K562 (cell line): ENCODE results near the gene RNU6-9. TPM values are rescaled to one million over a fixed set of nuclear protein-coding genes. Genes with fewer than 3 reads are reported as not detected.

Experiments used
- ARID1B ChIP-seq: fragments of 450-650 bp; IDR thresholded peaks from 2 replicates; pipeline ENCODE4 v1.6.1; 2016; ENCODE audit warnings: antibody characterized with exemption, mild to moderate bottlenecking, inconsistent platforms
- ETS2 ChIP-seq: IDR thresholded peaks from 2 replicates; pipeline ENCODE4 v1.6.1; 2016; ENCODE audit warnings: borderline replicate concordance, missing genetic modification characterization, mild to moderate bottlenecking, moderate library complexity, missing compliant biosample characterization; ENCODE audit not compliant: poor library complexity, severe bottlenecking
- GABPB1 ChIP-seq: sonication (generic); formaldehyde crosslinking; IDR thresholded peaks from 2 replicates; pipeline ENCODE4 v1.8.0; 2022; ENCODE audit warnings: mild to moderate bottlenecking, missing genetic modification reagents
- JUN ChIP-seq, 2 experiments: sonication (generic) in 1 of 2; formaldehyde crosslinking in 1 of 2; IDR thresholded peaks; 2 replicates each; pipeline versions ENCODE4 v1.6.1 to v1.8.0; 2012 to 2022; ENCODE audit warnings: borderline replicate concordance in 2 of 2, mild to moderate bottlenecking in 2 of 2, improper control_type of control experiment in 1 of 2, low read depth in 1 of 2, low read length in 1 of 2, missing genetic modification reagents in 1 of 2
- MECOM ChIP-seq: fragments of 250-450 bp; sonication (Bioruptor Pico); IDR thresholded peaks from 2 replicates; pipeline ENCODE4 v1.8.0; 2022; ENCODE audit warnings: inconsistent platforms
- RBM17 ChIP-seq: fragments of 200-400 bp; formaldehyde crosslinking; IDR thresholded peaks from 2 replicates; pipeline ENCODE4 v1.6.1; 2017; ENCODE audit warnings: low read depth, mild to moderate bottlenecking, low read length, borderline replicate concordance
- SAP30 ChIP-seq: fragments of 200-600 bp; sonication (generic); IDR thresholded peaks from 2 replicates; pipeline ENCODE4 v1.6.1; 2012; ENCODE audit warnings: borderline replicate concordance, low read depth, mild to moderate bottlenecking, moderate library complexity, low read length, control low read depth, inconsistent platforms; ENCODE audit not compliant: insufficient read depth, poor library complexity, severe bottlenecking
- SMARCA5 ChIP-seq: fragments of 450-650 bp; IDR thresholded peaks from 2 replicates; pipeline ENCODE4 v1.6.1; 2016
- TBL1XR1 ChIP-seq, 2 experiments: IDR thresholded peaks; 2 replicates each; pipeline ENCODE4 v1.6.1; 2012; ENCODE audit warnings: improper control_type of control experiment in 2 of 2, low read length in 2 of 2, mild to moderate bottlenecking in 1 of 2
- ZNF140 ChIP-seq: fragments of 250-450 bp; sonication (Bioruptor Pico); IDR thresholded peaks from 2 replicates; pipeline ENCODE4 v1.8.0; 2021; ENCODE audit warnings: moderate library complexity, mild to moderate bottlenecking, inconsistent platforms
- ZNF551 ChIP-seq: fragments of 250-450 bp; sonication (Bioruptor Pico); IDR thresholded peaks from 2 replicates; pipeline ENCODE4 v1.5.0; 2021; ENCODE audit warnings: mild to moderate bottlenecking, moderate library complexity
- ZNF583 ChIP-seq: fragments of 250-450 bp; sonication (Bioruptor Pico); IDR thresholded peaks from 2 replicates; pipeline ENCODE4 v1.4.0; 2020
- ZNF75A ChIP-seq: fragments of 450-650 bp; formaldehyde crosslinking; IDR thresholded peaks from 2 replicates; pipeline ENCODE4 v1.4.0; 2020; ENCODE audit warnings: mild to moderate bottlenecking
- polyA plus RNA-seq, 8 experiments: library from polyadenylated mRNA; depleted of rRNA in 4 of 8; stranded (reverse) in 5 of 8; unstranded in 3 of 8; fragments of >200 nt; fragmentation: Nextera tagmentation in 2 of 8; fragmentation: Illumina TruSeq in 1 of 8; extraction: Ambion mirVana in 2 of 8; extraction: Trizol in 1 of 8; gene quantifications; 2 replicates each; pipeline versions ENCODE4 v1.2.1 to v1.2.3, GENCODE V29; 2011 to 2014; ENCODE audit warnings: inconsistent platforms in 1 of 8, missing spikeins in 1 of 8
- total RNA-seq, 7 experiments: library from RNA; depleted of rRNA in 6 of 7; stranded (reverse); fragments of >200 nt in 6 of 7; fragmentation: Illumina TruSeq in 2 of 7; extraction: Trizol in 2 of 7; gene quantifications; 2 replicates each; pipeline versions ENCODE4 v1.2.1 to v1.2.3, GENCODE V29; 2011 to 2021; ENCODE audit warnings: low replicate concordance in 1 of 7
- TF ChIP-seq, protein P1 (sequence below): fragments of 250-450 bp; sonication (Bioruptor Pico); IDR thresholded peaks from 2 replicates; pipeline ENCODE4 v1.9.0; 2021; ENCODE audit warnings: mild to moderate bottlenecking, inconsistent platforms
- TF ChIP-seq, protein P2 (sequence below), 2 experiments: fragments of 450-650 bp; IDR thresholded peaks; 2 replicates each; pipeline ENCODE4 v1.6.1; 2016
- TF ChIP-seq, protein P3 (sequence below): fragments of 450-650 bp; IDR thresholded peaks from 2 replicates; pipeline ENCODE4 v1.6.1; 2017; ENCODE audit warnings: antibody characterized with exemption
- TF ChIP-seq, protein P4 (sequence below), 2 experiments: IDR thresholded peaks; 2 replicates each; pipeline ENCODE4 v1.6.1; 2011; ENCODE audit warnings: borderline replicate concordance in 1 of 2, control low read depth in 1 of 2, low read depth in 1 of 2, low read length in 1 of 2, mild to moderate bottlenecking in 1 of 2, mixed read lengths in 1 of 2, moderate library complexity in 1 of 2; ENCODE audit not compliant: insufficient read depth in 1 of 2, insufficient read length in 1 of 2, poor library complexity in 1 of 2, severe bottlenecking in 1 of 2; ENCODE audit errors: extremely low read depth in 1 of 2
- TF ChIP-seq, protein P5 (sequence below): fragments of 450-650 bp; formaldehyde crosslinking; IDR thresholded peaks from 2 replicates; pipeline ENCODE4 v1.4.0; 2020; ENCODE audit warnings: mild to moderate bottlenecking

RNU6-9 gene
- total and polyA plus RNA-seq, 9 of the 15 experiments (the other 6 are each of a cell fraction or from before 2014, with no cell fraction given): not detected

DNA sequence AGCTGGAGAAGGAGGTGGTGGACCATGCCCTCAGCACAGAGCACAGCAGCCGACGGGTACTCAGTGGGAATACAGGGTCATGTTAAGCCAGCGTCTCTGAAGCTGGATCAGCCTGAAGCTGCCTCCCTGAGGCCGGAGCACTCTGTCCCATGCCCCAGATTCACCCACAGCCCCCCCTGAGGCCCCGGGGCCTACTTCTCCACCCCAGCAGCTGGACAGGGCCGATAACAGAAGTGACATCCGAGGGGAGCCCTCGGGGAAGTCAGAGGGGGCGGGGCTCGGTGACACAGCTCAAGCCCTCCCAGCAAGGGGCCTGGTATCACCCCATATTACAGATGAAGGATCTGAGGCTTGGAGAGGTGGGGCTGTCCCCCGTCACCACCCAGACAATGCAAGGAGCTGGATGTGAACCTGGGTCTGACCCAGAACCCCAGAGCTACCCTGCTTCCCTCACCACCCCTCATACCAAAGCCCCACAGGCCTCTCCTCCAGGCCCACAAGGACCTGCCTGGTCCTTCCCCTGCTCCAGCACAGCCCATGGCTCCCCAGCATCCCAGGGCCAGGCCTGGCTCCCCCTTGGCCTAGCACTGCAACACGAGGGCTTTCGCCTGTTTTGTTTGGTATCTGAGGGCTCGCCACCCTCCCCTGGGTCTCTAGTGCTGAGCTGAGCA, 14.0 kb downstream of the RNU6-9 start (continued):
- TF ChIP-seq, protein P1, sequence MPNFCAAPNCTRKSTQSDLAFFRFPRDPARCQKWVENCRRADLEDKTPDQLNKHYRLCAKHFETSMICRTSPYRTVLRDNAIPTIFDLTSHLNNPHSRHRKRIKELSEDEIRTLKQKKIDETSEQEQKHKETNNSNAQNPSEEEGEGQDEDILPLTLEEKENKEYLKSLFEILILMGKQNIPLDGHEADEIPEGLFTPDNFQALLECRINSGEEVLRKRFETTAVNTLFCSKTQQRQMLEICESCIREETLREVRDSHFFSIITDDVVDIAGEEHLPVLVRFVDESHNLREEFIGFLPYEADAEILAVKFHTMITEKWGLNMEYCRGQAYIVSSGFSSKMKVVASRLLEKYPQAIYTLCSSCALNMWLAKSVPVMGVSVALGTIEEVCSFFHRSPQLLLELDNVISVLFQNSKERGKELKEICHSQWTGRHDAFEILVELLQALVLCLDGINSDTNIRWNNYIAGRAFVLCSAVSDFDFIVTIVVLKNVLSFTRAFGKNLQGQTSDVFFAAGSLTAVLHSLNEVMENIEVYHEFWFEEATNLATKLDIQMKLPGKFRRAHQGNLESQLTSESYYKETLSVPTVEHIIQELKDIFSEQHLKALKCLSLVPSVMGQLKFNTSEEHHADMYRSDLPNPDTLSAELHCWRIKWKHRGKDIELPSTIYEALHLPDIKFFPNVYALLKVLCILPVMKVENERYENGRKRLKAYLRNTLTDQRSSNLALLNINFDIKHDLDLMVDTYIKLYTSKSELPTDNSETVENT (CRISPR knock-in tag): no peak
- TF ChIP-seq ZNF583 (CRISPR knock-in tag): 0 out of 2 replicates have a peak, but pooled peaks have one; percentile 48
- TF ChIP-seq ZNF551 (CRISPR knock-in tag): no peak
- TF ChIP-seq GABPB1 (CRISPR knock-in tag): peak; percentile 68; the same call in 1 of the 2 replicates
- peak; percentile 87; the same call in 1 of the 2 replicates for TF ChIP-seq SMARCA5
- TF ChIP-seq, protein P2, sequence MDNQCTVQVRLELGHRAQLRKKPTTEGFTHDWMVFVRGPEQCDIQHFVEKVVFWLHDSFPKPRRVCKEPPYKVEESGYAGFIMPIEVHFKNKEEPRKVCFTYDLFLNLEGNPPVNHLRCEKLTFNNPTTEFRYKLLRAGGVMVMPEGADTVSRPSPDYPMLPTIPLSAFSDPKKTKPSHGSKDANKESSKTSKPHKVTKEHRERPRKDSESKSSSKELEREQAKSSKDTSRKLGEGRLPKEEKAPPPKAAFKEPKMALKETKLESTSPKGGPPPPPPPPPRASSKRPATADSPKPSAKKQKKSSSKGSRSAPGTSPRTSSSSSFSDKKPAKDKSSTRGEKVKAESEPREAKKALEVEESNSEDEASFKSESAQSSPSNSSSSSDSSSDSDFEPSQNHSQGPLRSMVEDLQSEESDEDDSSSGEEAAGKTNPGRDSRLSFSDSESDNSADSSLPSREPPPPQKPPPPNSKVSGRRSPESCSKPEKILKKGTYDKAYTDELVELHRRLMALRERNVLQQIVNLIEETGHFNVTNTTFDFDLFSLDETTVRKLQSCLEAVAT (IDR thresholded peaks at IDR 0.05): no peak
- TF ChIP-seq TBL1XR1 (IDR thresholded peaks at IDR 0.05; ENCODE audit: low read length in 2 of 2): peak; percentile 76 to 94; a peak in 3 of 4 replicates
- TF ChIP-seq, protein P3, sequence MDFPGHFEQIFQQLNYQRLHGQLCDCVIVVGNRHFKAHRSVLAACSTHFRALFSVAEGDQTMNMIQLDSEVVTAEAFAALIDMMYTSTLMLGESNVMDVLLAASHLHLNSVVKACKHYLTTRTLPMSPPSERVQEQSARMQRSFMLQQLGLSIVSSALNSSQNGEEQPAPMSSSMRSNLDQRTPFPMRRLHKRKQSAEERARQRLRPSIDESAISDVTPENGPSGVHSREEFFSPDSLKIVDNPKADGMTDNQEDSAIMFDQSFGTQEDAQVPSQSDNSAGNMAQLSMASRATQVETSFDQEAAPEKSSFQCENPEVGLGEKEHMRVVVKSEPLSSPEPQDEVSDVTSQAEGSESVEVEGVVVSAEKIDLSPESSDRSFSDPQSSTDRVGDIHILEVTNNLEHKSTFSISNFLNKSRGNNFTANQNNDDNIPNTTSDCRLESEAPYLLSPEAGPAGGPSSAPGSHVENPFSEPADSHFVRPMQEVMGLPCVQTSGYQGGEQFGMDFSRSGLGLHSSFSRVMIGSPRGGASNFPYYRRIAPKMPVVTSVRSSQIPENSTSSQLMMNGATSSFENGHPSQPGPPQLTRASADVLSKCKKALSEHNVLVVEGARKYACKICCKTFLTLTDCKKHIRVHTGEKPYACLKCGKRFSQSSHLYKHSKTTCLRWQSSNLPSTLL: no peak
- TF ChIP-seq MECOM (CRISPR knock-in tag): 0 out of 2 replicates have a peak, but pooled peaks have one; percentile 32
- TF ChIP-seq ZNF75A (CRISPR knock-in tag): no peak
- no peak for TF ChIP-seq ETS2
- no peak for TF ChIP-seq ZNF140 (CRISPR knock-in tag)
- no peak for TF ChIP-seq SAP30
- peak; percentile 56; the same call in 1 of the 2 replicates for TF ChIP-seq JUN (IDR thresholded peaks at IDR 0.05; ENCODE audit: borderline replicate concordance, low read depth, low read length)
- 0 out of 2 replicates have a peak, but pooled peaks have one; percentile 15 for TF ChIP-seq JUN (CRISPR knock-in tag; IDR thresholded peaks at IDR 0.05; ENCODE audit: borderline replicate concordance)
- TF ChIP-seq, protein P4, sequence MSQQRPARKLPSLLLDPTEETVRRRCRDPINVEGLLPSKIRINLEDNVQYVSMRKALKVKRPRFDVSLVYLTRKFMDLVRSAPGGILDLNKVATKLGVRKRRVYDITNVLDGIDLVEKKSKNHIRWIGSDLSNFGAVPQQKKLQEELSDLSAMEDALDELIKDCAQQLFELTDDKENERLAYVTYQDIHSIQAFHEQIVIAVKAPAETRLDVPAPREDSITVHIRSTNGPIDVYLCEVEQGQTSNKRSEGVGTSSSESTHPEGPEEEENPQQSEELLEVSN (IDR thresholded peaks at IDR 0.05; ENCODE audit: borderline replicate concordance in 1 of 2, extremely low read depth in 1 of 2, insufficient read depth in 1 of 2, insufficient read length in 1 of 2, low read depth in 1 of 2, low read length in 1 of 2, poor library complexity in 1 of 2, severe bottlenecking in 1 of 2): no peak
- peak; percentile 99 for TF ChIP-seq ARID1B
- TF ChIP-seq, protein P5, sequence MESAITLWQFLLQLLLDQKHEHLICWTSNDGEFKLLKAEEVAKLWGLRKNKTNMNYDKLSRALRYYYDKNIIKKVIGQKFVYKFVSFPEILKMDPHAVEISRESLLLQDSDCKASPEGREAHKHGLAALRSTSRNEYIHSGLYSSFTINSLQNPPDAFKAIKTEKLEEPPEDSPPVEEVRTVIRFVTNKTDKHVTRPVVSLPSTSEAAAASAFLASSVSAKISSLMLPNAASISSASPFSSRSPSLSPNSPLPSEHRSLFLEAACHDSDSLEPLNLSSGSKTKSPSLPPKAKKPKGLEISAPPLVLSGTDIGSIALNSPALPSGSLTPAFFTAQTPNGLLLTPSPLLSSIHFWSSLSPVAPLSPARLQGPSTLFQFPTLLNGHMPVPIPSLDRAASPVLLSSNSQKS (CRISPR knock-in tag): no peak
- no peak for TF ChIP-seq RBM17
